Urinary bladder (tissue), 4 donors: ENCODE data around the gene SUGCT. TPM values are rescaled to one million over a fixed set of nuclear protein-coding genes. Genes with fewer than 3 reads are reported as not detected.
"Not testable (repeated sequence)": the region's sequence is repeated elsewhere in the genome, so short reads cannot be mapped to it uniquely, and the experiment has no call there.

ENCODE experiments used
- DNase-seq: peaks from one replicate; pipeline ENCODE4 v3.0.0-alpha.2; 2015; ENCODE audit errors: extremely low spot score
- H3K27ac ChIP-seq: one replicate; pipeline ENCODE4 v1.5.1; 2013; ENCODE audit warnings: low read depth, mild to moderate bottlenecking, moderate library complexity
- H3K36me3 ChIP-seq: one replicate; pipeline ENCODE4 v1.6.1; 2013; ENCODE audit warnings: mild to moderate bottlenecking, moderate library complexity; ENCODE audit not compliant: insufficient read depth
- H3K4me1 ChIP-seq: one replicate; pipeline ENCODE4 v1.6.1; 2013; ENCODE audit warnings: mild to moderate bottlenecking, moderate library complexity; ENCODE audit not compliant: insufficient read depth
- H3K4me3 ChIP-seq: one replicate; pipeline ENCODE4 v1.5.1; 2013; ENCODE audit warnings: low read depth, low read length
- WGBS: extraction: QIAGEN DNeasy Blood & Tissue Kit; methylation state at CpG from one replicate; pipeline ENCODE4 v1.1.7; 2013; 5-methylcytosine and 5-hydroxymethylcytosine counted together
- polyA plus RNA-seq: library from polyadenylated mRNA; stranded (reverse); fragments of 200-250 nt; gene quantifications from one replicate; pipeline ENCODE4 v1.2.3, GENCODE V29; 2013
- total RNA-seq: library from RNA; depleted of rRNA; stranded (reverse); fragments of >200 nt; gene quantifications from one replicate; pipeline ENCODE4 v1.2.3, GENCODE V29; 2014
- donor health status: healthy with polysubstance abuse.
- donor health status: healthy.

Gene SUGCT
- total and polyA plus RNA-seq, 2 donors, result 3.3 to 8.3 TPM

- Histone ChIP-seq H3K4me3 (no peak overlapping the region), H3K27ac (no peak overlapping the region), H3K4me1 (no peaks in the 10 kb centered on the region), H3K36me3 (no peaks in the 10 kb centered on the region)
- no peak for DNase-seq
- 70% methylated on average over 2 of the region's 2 CpGs for WGBS
Measured at GRCh38 chr7:40223451-40224127, 88.8 kb downstream of the SUGCT start.

- H3K4me3 ChIP-seq, result no peak overlapping the region
- 71% methylated on average over 4 of the region's 4 CpGs for WGBS
- no peak for DNase-seq
- no peak overlapping the region for H3K27ac ChIP-seq
- H3K4me1 ChIP-seq, result no peaks in the 10 kb centered on the region
- H3K36me3 ChIP-seq, result no peaks in the 10 kb centered on the region
Measured at GRCh38 chr7:40230101-40230500, 95.3 kb downstream of the SUGCT start.

DNA sequence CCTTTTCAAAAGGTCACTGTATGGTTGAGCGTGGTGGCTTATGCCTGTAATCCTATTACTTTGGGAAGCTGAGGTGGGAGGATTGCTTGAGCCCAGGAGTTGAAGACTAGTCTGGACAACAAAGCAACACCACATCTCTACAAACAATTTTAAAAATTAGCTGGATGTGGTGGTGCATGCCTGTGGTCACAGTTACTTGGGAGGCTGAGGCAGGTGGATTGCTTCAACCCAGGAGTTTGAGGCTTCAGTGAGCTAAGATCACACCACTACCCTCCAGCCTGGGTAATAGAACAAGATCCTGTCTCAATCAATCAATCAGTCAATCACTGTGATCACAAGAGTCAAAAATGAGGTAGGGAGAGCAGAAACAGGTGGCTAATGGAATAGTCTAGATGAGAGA, 97.0 kb downstream of the SUGCT start:
- no peak overlapping the region for H3K27ac ChIP-seq
- 89% methylated on average over 1 of the region's 1 CpG for WGBS
- no peak overlapping the region for H3K4me3 ChIP-seq
- H3K36me3 ChIP-seq, result no peaks in the 10 kb centered on the region
- no peak for DNase-seq
- no peaks in the 10 kb centered on the region for H3K4me1 ChIP-seq

DNA sequence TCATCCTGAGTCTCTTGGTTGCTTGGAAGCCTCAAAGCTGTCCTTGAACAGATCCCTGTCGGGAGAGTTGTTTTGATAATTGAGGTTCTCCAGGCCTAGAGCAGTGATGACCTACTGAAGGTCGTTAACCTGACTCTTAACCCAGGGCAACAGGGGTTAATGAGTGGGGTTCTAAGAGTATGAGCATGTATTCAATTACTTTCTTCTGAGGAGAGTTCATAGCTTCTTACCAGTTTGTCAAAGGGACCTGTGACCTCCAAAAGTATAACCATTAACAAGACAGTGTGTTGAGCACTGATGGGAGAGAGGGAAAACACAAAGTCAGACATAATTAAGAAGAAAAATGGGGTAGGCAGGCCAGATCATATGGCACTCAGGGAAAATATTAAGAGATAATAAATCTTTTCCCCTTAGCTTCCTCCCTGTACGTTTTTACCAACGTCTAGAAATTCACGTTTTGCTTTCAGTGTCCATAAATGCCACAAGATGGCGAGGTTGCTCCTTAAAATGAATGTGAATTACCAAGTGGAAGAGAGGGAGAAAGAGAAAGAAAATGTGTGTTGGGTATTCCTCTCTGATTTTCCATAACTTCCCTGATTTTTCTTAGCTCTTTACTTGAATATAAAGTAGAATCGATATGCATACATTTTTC, 97.6 kb downstream of the SUGCT start:
- DNase-seq, result peak; percentile 50
- Histone ChIP-seq H3K4me1 (no peaks in the 10 kb centered on the region), H3K27ac (no peak overlapping the region), H3K36me3 (no peaks in the 10 kb centered on the region), H3K4me3 (no peak overlapping the region)
- 25% methylated on average over 7 of the region's 7 CpGs for WGBS

GRCh38 chr7:40234046-40234445, 99.2 kb downstream of the SUGCT start:
- Histone ChIP-seq H3K4me3 (no peak overlapping the region), H3K36me3 (no peaks in the 10 kb centered on the region), H3K4me1 (no peaks in the 10 kb centered on the region), H3K27ac (no peak overlapping the region)
- no peak for DNase-seq
- 73% methylated on average over 4 of the region's 4 CpGs for WGBS

DNA sequence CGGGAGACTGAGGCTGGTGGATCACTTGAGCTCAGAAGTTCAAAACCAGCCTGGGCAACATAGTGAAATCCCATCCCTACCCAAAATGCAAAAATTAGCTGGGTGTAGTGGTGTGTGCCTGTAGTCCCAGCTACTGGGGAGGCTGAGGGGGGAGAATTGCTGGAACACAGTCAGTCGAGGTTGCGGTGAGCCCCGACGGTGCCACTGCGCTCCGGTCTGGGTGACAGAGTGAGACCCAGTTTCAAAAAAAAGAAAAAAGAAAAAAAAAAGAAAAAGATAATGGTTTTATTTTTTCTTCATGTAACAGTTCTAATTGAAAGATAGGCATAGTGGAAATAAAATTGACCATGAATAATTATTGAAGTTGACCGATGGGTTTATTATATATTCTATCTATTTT, 99.9 kb downstream of the SUGCT start:
- Histone ChIP-seq H3K4me1 (no peaks in the 10 kb centered on the region), H3K27ac (no peak overlapping the region), H3K4me3 (no peak overlapping the region), H3K36me3 (no peaks in the 10 kb centered on the region)
- DNase-seq, result no peak
- WGBS, result 95% methylated on average over 8 of the region's 8 CpGs

DNA sequence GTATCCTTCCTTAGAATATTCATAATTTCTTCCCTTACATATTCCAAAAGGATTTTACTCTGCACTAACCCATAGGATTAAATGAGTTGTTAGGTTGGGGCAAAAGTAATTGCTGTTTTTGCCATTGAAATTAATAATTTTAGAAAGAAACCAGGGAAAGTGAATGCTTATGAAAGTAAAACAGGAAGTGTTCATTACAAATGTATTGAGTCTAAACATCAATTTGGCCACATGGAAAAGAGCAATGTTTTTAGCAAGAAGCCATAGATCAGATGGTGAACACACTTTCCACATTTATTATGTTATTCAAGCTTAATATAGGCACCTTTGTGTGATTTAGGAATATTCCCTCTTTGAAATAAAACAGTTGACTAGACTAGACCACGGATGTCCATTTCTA, 102.9 kb downstream of the SUGCT start:
- 94% methylated on average over 1 of the region's 1 CpG for WGBS

DNA sequence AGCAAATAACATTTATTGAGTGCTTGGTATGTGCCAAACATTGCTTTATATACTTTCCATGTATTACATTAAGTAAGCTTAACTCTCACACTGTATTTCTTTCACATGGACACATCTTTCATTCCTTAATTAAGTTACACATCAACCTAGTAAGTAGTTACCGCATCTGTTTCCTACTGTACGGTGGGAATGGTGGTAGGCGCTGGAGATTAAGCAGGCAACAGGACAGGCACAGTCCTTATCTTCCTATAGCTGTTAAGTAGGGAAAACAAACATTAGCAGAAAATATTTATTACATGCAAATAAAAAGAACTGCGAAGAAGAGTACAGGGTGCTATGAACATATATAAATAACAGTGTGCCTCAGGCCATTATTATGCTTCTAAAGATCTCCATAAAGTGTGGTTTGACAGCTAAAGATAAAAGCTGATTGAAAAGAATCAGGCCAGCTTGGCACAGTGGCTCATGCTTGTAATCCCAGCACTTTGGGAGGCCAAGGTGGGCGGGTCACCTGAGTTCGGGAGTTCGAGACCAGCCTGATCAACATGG, 105.0 kb downstream of the SUGCT start:
- no peak for DNase-seq
- Histone ChIP-seq H3K36me3 (no peaks in the 10 kb centered on the region), H3K27ac (no peak overlapping the region), H3K4me1 (no peaks in the 10 kb centered on the region), H3K4me3 (no peak overlapping the region)
- WGBS, result 71% methylated on average over 7 of the region's 7 CpGs

More for the DNA sequence above, 102.9 kb downstream of the SUGCT start:
- H3K4me3 ChIP-seq, result no peak overlapping the region
- no peaks in the 10 kb centered on the region for H3K36me3 ChIP-seq
- H3K4me1 ChIP-seq, result no peaks in the 10 kb centered on the region
- no peak overlapping the region for H3K27ac ChIP-seq
- DNase-seq, result no peak

DNA sequence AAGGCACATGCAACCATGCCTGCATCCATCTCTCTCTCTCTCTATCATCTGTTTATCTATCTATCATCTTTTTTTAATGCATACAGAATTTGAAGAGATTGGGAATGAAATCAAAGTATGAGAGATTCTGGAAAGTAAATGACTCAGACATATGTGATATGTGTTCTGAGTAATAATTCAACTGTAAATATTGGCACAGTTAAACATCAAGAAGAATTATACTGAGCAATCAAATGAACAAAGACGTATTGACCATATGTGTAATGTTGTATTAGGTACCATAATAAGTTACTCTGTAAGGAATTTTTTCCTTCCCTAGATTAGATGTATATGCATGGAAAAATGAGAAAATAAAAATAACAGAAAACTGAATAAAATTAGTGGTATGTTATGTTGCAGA, 108.3 kb downstream of the SUGCT start:
- DNase-seq, result no peak
- 79% methylated on average over 1 of the region's 1 CpG for WGBS
- Histone ChIP-seq H3K4me3 (no peak overlapping the region), H3K27ac (no peak overlapping the region), H3K36me3 (no peaks in the 10 kb centered on the region), H3K4me1 (no peaks in the 10 kb centered on the region)

DNA sequence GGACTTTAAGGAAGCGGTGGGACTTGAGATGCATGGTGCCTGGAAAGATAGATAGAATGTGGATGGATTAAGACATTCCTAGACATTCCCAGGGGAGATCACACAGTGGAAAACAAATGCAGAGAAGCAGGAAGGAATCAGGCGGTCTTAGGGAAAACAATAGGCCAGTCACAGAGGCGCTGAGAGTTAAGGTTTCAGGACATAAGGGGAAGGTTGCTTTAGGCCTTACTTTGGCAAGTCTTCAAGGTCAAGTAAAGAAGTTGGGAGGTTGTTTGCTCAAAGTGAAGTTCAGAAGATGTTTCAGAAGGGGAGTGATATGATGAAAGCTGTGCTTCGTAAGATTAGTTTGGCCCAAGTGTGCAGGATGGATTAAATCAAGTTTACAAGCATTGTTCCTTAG, 109.4 kb downstream of the SUGCT start:
- no peak for DNase-seq
- H3K4me1 ChIP-seq, result no peaks in the 10 kb centered on the region
- H3K36me3 ChIP-seq, result no peaks in the 10 kb centered on the region
- 86% methylated on average over 4 of the region's 4 CpGs for WGBS
- H3K4me3 ChIP-seq, result no peak overlapping the region
- no peak overlapping the region for H3K27ac ChIP-seq

DNA sequence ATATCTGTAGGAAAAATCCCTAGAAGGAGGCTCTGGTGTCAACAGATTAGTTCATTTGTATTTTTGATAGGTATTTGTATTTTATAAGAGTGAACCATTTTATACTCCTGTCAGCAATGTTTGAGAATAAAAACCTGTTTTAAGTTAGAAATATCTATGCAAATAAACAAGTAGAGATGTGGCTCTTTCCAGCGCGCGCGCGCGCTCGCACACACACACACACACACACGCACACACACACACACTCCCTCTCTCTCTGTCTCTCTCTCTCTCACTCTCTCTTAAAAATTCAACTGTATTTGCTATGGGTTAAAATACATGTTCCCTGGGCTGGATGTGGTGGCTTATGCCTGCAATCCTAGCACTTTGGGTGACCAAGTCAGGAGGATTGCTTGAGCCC, 113.9 kb downstream of the SUGCT start:
- DNase-seq, result no peak
- WGBS, result 79% methylated on average over 8 of the region's 8 CpGs

DNA sequence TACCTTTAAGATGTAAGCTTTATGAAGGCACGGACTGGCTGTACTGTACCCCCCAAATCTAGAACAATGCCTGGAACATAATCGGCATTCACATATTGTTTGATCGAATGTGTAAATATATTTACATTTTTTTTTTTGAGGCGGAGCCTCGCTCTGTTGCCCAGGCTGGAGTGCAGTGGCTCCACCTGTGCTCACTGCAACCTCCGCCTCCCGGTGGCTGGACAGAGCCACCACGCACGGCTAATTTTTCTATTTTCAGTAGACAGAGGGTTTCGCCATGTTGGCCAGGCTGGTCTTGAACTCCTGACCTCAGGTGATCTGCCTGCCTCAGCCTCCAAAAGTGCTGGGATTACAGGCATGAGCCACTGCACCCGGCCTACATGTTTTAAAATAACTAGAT, 118.6 kb downstream of the SUGCT start:
- not testable (repeated sequence) for DNase-seq, H3K27ac ChIP-seq, H3K36me3 ChIP-seq, H3K4me3 ChIP-seq, H3K4me1 ChIP-seq
- 89% methylated on average over 11 of the region's 11 CpGs for WGBS

More for the DNA sequence above, 113.9 kb downstream of the SUGCT start:
- no peaks in the 10 kb centered on the region for H3K36me3 ChIP-seq
- H3K27ac ChIP-seq, result no peak overlapping the region
- no peaks in the 10 kb centered on the region for H3K4me1 ChIP-seq
- H3K4me3 ChIP-seq, result no peak overlapping the region

GRCh38 chr7:40263752-40264390, 129.1 kb downstream of the SUGCT start:
- WGBS, result 34% methylated on average over 3 of the region's 3 CpGs
- Histone ChIP-seq H3K4me1 (no peaks in the 10 kb centered on the region), H3K4me3 (no peak overlapping the region), H3K27ac (no peak overlapping the region), H3K36me3 (no peaks in the 10 kb centered on the region)
- DNase-seq, result no peak

GRCh38 chr7:40267583-40267982, 132.8 kb downstream of the SUGCT start:
- Histone ChIP-seq H3K4me1 (no peaks in the 10 kb centered on the region), H3K36me3 (no peaks in the 10 kb centered on the region), H3K27ac (no peak overlapping the region), H3K4me3 (no peak overlapping the region)
- DNase-seq, result no peak
- WGBS, result 74% methylated on average over 1 of the region's 1 CpG
